Left ventricle myocardium inferior (tissue), 1 donor: ENCODE data around the gene LCP1. TPM values are rescaled to one million over a fixed set of nuclear protein-coding genes. Genes with fewer than 3 reads are reported as not detected.

Experiments
- DNase-seq: peaks from one replicate; pipeline ENCODE4 v3.0.0-alpha.2; 2020
- H3K27ac ChIP-seq: fragments of 200-600 bp; replicated peaks from 2 replicates; pipeline ENCODE4 v1.8.0; 2021
- H3K27me3 ChIP-seq: fragments of 200-600 bp; 2 replicates; pipeline ENCODE4 v1.8.0; 2021; ENCODE audit warnings: low read depth
- H3K36me3 ChIP-seq: fragments of 200-600 bp; 2 replicates; pipeline ENCODE4 v1.8.0; 2021
- H3K4me1 ChIP-seq: fragments of 200-600 bp; 2 replicates; pipeline ENCODE4 v1.8.0; 2021
- H3K4me3 ChIP-seq: fragments of 200-600 bp; 2 replicates; pipeline ENCODE4 v1.8.0; 2021; ENCODE audit warnings: mild to moderate bottlenecking, moderate library complexity
- H3K9me3 ChIP-seq: fragments of 200-600 bp; replicated peaks from 2 replicates; pipeline ENCODE4 v1.8.0; 2021
- CTCF ChIP-seq: fragments of 200-600 bp; IDR thresholded peaks from 2 replicates; pipeline ENCODE4 v1.8.0; 2021; ENCODE audit warnings: antibody characterized with exemption, mild to moderate bottlenecking, borderline replicate concordance
- intact Hi-C: fragments of 100-400 bp; cut with micrococcal nuclease; formaldehyde crosslinking; loops from one replicate; pipeline ENCODE4 v1.11.0; 2022
- total RNA-seq: library from RNA; stranded (reverse); fragmentation: NEBNext Ultra II Directional; extraction: Animal tissue kit (Norgen Biotek cat#: 25700); gene quantifications from one replicate; pipeline ENCODE4 v1.2.1, GENCODE V29; 2021
- donor health status: DM: no; HTN: yes; CAD: no; lungs with severe emphysema.

LCP1 gene
- total RNA-seq, 1 donor from 2014 or later, result 14.1 TPM

GRCh38 chr13:46097015-46097414 is 85.0 kb downstream of the LCP1 start:
- no peak for DNase-seq
- Histone ChIP-seq H3K27ac (no peak overlapping the region), H3K4me3 (no peak overlapping the region), H3K9me3 (no peaks in the 10 kb centered on the region), H3K27me3 (no peaks in the 10 kb centered on the region), H3K36me3 (no peaks in the 10 kb centered on the region), H3K4me1 (peaks cover 11% of the 10 kb centered on the region)
- TF ChIP-seq CTCF, result no peak
- intact Hi-C loops, result no loop called here

- intact Hi-C loops, result no loop called here
- H3K27ac ChIP-seq, result no peak overlapping the region
- no peaks in the 10 kb centered on the region for H3K4me1 ChIP-seq
- no peaks in the 10 kb centered on the region for H3K36me3 ChIP-seq
- H3K4me3 ChIP-seq, result no peak overlapping the region
- TF ChIP-seq CTCF, result no peak
- H3K27me3 ChIP-seq, result no peaks in the 10 kb centered on the region
- no peak for DNase-seq
- no peaks in the 10 kb centered on the region for H3K9me3 ChIP-seq
Observed at GRCh38 chr13:46094478-46094877, 87.5 kb downstream of the LCP1 start.

- Histone ChIP-seq H3K4me1 (no peaks in the 10 kb centered on the region), H3K4me3 (no peak overlapping the region), H3K27me3 (no peaks in the 10 kb centered on the region), H3K36me3 (no peaks in the 10 kb centered on the region), H3K9me3 (no peaks in the 10 kb centered on the region), H3K27ac (no peak overlapping the region)
- TF ChIP-seq CTCF, result no peak
- DNase-seq, result no peak
- intact Hi-C loops, result no loop called here
Observed at GRCh38 chr13:46088821-46089562, 93.0 kb downstream of the LCP1 start.

GRCh38 chr13:46087481-46087880 is 94.5 kb downstream of the LCP1 start:
- Histone ChIP-seq H3K36me3 (no peaks in the 10 kb centered on the region), H3K4me1 (no peaks in the 10 kb centered on the region), H3K27me3 (no peaks in the 10 kb centered on the region), H3K4me3 (no peak overlapping the region), H3K9me3 (no peaks in the 10 kb centered on the region), H3K27ac (no peak overlapping the region)
- DNase-seq, result no peak
- no peak for TF ChIP-seq CTCF
- intact Hi-C loops, result no loop called here

GRCh38 chr13:46086985-46087384 is 95.0 kb downstream of the LCP1 start:
- no peak for DNase-seq
- H3K27ac ChIP-seq, result no peak overlapping the region
- no peak for TF ChIP-seq CTCF
- no peak overlapping the region for H3K4me3 ChIP-seq
- intact Hi-C loops, result no loop called here
- no peaks in the 10 kb centered on the region for H3K9me3 ChIP-seq
- no peaks in the 10 kb centered on the region for H3K36me3 ChIP-seq
- no peaks in the 10 kb centered on the region for H3K27me3 ChIP-seq
- no peaks in the 10 kb centered on the region for H3K4me1 ChIP-seq
